ENCODE results near the gene CDCP1.

GRCh38 chr3:45118615-45119071 is 27.5 kb downstream of the CDCP1 start:
- no peak for TF ChIP-seq POLR2A (IDR thresholded peaks at IDR 0.05)
- no peak for TF ChIP-seq CTCF (IDR thresholded peaks at IDR 0.05)
